Endodermal cell (in vitro differentiated cells): ENCODE results near the gene IMP4. TPM values are rescaled to one million over a fixed set of nuclear protein-coding genes. Genes with fewer than 3 reads are reported as not detected.

Source experiments
- DNase-seq: peaks from one replicate; pipeline ENCODE4 v3.0.0-alpha.2; 2017
- H3K27ac ChIP-seq: 2 replicates; pipeline ENCODE4 v1.5.1; 2013; ENCODE audit warnings: mild to moderate bottlenecking, low read depth, low read length, moderate library complexity
- H3K27me3 ChIP-seq: 2 replicates; pipeline ENCODE4 v1.6.1; 2013; ENCODE audit warnings: mild to moderate bottlenecking, low read length, moderate library complexity; ENCODE audit not compliant: insufficient read depth, control insufficient read depth, poor library complexity, severe bottlenecking
- H3K36me3 ChIP-seq: 2 replicates; pipeline ENCODE4 v1.7.0; 2013; ENCODE audit warnings: mild to moderate bottlenecking, low read length, moderate library complexity; ENCODE audit not compliant: control insufficient read depth, insufficient read depth
- H3K4me1 ChIP-seq: one replicate; pipeline ENCODE4 v1.7.0; 2013; ENCODE audit warnings: low read length; ENCODE audit not compliant: control insufficient read depth, insufficient read depth
- H3K4me3 ChIP-seq: 2 replicates; pipeline ENCODE4 v1.5.1; 2013; ENCODE audit warnings: mild to moderate bottlenecking, low read length, moderate library complexity
- H3K9ac ChIP-seq: 2 replicates; pipeline ENCODE4 v1.6.1; 2013; ENCODE audit warnings: mild to moderate bottlenecking, low read length, moderate library complexity; ENCODE audit not compliant: poor library complexity, severe bottlenecking; ENCODE audit errors: extremely low read depth
- H3K9me3 ChIP-seq: 2 replicates; pipeline ENCODE4 v1.6.1; 2013; ENCODE audit warnings: mild to moderate bottlenecking, low read length, moderate library complexity; ENCODE audit not compliant: control insufficient read depth
- H3K27ac Mint-ChIP-seq: 2 replicates; pipeline ENCODE4 v1.8.0; 2020; ENCODE audit warnings: mixed read lengths
- H3K27me3 Mint-ChIP-seq: 2 replicates; pipeline ENCODE4 v1.8.0; 2021; ENCODE audit warnings: mild to moderate bottlenecking, mixed read lengths; ENCODE audit not compliant: insufficient read depth
- H3K36me3 Mint-ChIP-seq: 2 replicates; pipeline ENCODE4 v1.8.0; 2020; ENCODE audit warnings: low read depth, mixed read lengths
- H3K4me1 Mint-ChIP-seq: 2 replicates; pipeline ENCODE4 v1.8.0; 2020; ENCODE audit warnings: mixed read lengths
- H3K4me3 Mint-ChIP-seq: 2 replicates; pipeline ENCODE4 v1.8.0; 2020; ENCODE audit warnings: mild to moderate bottlenecking, moderate library complexity, mixed read lengths
- H3K9me3 Mint-ChIP-seq: 2 replicates; pipeline ENCODE4 v1.8.0; 2020; ENCODE audit warnings: mild to moderate bottlenecking, mixed read lengths
- WGBS, 2 experiments: methylation state at CpG; one replicate each; pipeline versions ENCODE4 v1.1.5 to v1.1.7; 2013; ENCODE audit warnings: missing lambda C conversion rate in 2 of 2, mixed read lengths in 1 of 2; ENCODE audit not compliant: insufficient coverage in 1 of 2, insufficient read length in 1 of 2; 5-methylcytosine and 5-hydroxymethylcytosine counted together
- total RNA-seq, 2 donors: library from RNA; stranded (reverse); fragmentation: NEBNext Ultra II Directional in 1 of 2; extraction: Animal tissue kit (Norgen Biotek cat#: 25700) in 1 of 2; gene quantifications; 2 replicates in 1 of 2; 3 replicates in 1 of 2; pipeline ENCODE4 v1.2.1, GENCODE V29; 2021
- TF ChIP-seq, protein P1 (sequence below): fragments of 200-600 bp; sonication (generic); conservative IDR thresholded peaks from 2 replicates; pipeline ENCODE4 v1.5.0; 2021; ENCODE audit warnings: antibody characterized with exemption, mild to moderate bottlenecking

IMP4 gene
- total RNA-seq, 2 donors from 2014 or later: 47.1 to 55.1 TPM

DNA sequence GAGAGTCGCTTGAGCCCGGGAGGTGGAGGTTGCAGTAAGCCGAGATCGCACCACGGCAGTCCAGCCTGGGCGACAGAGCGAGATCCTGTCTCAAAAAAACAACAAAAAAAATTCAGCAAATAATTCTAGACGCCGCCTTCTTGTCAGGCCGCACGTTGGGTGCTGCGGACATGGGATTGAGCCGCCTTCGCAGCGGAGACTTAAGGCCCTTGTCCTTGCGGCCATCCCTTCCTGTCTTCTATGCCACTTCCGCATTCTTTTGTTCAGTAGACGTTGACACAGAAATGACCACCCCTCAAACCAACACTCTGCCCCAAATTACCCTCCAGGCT, 29.0 kb downstream of the IMP4 start:
- Mint-ChIP-seq H3K27me3 (peaks cover 3% of the 10 kb centered on the region), H3K9me3 (no peaks in the 10 kb centered on the region), H3K4me3 (peak overlapping the region; percentile 81), H3K27ac (peak overlapping the region; percentile 86), H3K4me1 (peaks cover 12% of the 10 kb centered on the region), H3K36me3 (peaks cover 25% of the 10 kb centered on the region)
- no peaks in the 10 kb centered on the region for H3K9me3 ChIP-seq
- no peak for DNase-seq
- H3K27me3 ChIP-seq: no peaks in the 10 kb centered on the region
- peaks cover 4% of the 10 kb centered on the region for H3K4me1 ChIP-seq
- peak overlapping the region; percentile 86 for H3K4me3 ChIP-seq
- no peak overlapping the region for H3K27ac ChIP-seq
- TF ChIP-seq, protein P1, sequence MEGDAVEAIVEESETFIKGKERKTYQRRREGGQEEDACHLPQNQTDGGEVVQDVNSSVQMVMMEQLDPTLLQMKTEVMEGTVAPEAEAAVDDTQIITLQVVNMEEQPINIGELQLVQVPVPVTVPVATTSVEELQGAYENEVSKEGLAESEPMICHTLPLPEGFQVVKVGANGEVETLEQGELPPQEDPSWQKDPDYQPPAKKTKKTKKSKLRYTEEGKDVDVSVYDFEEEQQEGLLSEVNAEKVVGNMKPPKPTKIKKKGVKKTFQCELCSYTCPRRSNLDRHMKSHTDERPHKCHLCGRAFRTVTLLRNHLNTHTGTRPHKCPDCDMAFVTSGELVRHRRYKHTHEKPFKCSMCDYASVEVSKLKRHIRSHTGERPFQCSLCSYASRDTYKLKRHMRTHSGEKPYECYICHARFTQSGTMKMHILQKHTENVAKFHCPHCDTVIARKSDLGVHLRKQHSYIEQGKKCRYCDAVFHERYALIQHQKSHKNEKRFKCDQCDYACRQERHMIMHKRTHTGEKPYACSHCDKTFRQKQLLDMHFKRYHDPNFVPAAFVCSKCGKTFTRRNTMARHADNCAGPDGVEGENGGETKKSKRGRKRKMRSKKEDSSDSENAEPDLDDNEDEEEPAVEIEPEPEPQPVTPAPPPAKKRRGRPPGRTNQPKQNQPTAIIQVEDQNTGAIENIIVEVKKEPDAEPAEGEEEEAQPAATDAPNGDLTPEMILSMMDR: no peak
- no peak overlapping the region for H3K9ac ChIP-seq
- WGBS, 2 experiments: 79 to 90% methylated on average over 15 to 18 of the region's 18 CpGs
- H3K36me3 ChIP-seq: no peaks in the 10 kb centered on the region

DNA sequence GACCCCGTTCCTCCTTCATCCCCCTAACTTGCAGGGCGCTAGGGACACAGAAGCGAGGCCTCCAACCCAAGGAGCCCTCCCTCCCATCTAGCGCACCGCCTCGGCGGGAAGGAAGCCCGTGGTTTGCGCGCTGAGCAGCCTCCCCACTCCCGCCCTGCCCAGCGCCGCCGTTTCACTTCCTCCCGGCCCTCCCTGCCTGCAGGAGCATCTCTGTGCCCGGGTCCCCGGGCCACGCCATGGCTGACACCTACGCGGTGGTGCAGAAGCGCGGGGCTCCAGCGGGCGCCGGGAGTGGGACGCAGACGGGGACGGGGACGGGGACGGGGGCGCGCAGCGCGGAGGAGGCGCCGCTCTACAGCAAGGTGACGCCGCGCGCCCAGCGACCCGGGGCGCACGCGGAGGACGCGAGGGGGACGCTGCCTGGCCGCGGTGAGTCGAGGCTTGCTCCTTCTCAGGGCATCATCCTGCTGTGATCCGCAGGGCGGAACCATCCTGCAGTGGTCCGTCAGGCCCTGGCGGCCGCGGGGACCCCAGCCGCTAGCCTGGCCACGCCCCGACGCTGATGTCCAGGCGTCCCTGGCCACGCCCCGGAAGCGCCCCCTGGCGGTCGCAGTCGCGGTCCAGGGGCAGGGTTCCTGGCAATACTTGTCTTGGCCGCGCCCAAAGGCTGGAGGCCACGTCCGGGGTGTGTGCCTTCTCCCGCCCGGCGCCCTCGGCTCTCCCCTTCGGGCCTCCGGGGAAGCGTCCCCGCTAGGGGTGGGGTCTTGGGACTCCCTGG, 29.5 kb downstream of the IMP4 start:
- H3K9me3 ChIP-seq: no peaks in the 10 kb centered on the region
- Mint-ChIP-seq H3K27ac (peak overlapping the region; percentile 86), H3K27me3 (peaks cover under 1% of the 10 kb centered on the region), H3K4me1 (peaks cover 12% of the 10 kb centered on the region), H3K9me3 (no peaks in the 10 kb centered on the region), H3K36me3 (peaks cover 25% of the 10 kb centered on the region), H3K4me3 (peak overlapping the region; percentile 81)
- peak overlapping the region; percentile 19 for H3K9ac ChIP-seq
- H3K4me3 ChIP-seq: peak overlapping the region; percentile 86
- no peaks in the 10 kb centered on the region for H3K27me3 ChIP-seq
- H3K36me3 ChIP-seq: no peaks in the 10 kb centered on the region
- peaks cover 4% of the 10 kb centered on the region for H3K4me1 ChIP-seq
- peak; percentile 98 for DNase-seq
- WGBS, 2 experiments: 0 to 2% methylated on average over 35 to 81 of the region's 81 CpGs
- H3K27ac ChIP-seq: no peak overlapping the region
- TF ChIP-seq, protein P1: peak; percentile 100

DNA sequence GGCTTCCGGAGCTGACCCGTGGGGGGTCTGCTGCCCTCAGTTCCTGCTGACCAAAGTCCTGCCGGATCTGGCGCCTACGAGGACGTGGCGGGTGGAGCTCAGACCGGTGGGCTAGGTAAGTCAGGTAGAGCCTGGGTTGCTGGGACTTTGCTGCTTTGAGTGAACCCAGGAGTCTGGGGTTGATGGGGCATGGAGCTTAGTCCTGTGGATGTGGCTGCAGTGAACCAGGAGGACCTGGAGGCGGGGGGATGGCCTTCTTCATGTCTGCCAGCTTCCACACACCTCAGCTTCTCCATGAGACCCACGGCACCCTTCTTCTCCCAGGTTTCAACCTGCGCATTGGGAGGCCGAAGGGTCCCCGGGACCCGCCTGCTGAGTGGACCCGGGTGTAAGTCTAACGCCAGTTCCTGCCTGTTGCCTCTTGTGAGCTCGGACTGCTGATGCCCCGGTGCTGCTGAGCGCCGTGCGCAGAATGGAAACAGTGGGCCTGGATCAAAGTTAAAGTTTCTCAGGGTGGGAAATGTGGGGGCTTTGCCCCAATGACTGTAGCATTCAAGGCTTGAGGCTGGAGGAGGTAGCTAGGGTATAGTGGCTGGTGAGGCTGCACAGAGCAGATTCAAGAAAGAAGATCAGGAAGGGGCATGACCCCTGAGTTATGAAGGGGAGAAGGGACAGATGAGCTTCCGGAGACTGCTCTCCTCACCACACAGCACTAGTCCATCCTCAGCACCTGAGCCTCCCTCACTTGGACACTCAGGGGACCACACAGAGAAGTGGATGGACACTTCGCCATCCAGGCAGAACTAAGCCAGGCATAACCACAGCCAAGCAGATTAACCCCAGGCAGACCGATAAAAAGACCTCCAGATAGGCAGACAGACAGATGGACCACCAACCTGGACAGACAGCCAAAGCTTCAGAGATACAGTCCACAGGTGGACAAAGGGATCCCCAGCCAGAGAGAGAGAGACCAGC, 30.4 kb downstream of the IMP4 start:
- H3K9ac ChIP-seq: peak overlapping the region; percentile 19
- H3K4me3 Mint-ChIP-seq: peak overlapping the region; percentile 81
- no peaks in the 10 kb centered on the region for H3K9me3 Mint-ChIP-seq
- WGBS, 2 experiments: 65 to 94% methylated on average over 12 to 24 of the region's 24 CpGs
- H3K4me1 Mint-ChIP-seq: peaks cover 15% of the 10 kb centered on the region
- H3K27me3 Mint-ChIP-seq: no peaks in the 10 kb centered on the region
- H3K27ac Mint-ChIP-seq: peak overlapping the region; percentile 55
- peaks cover 9% of the 10 kb centered on the region for H3K4me1 ChIP-seq
- H3K36me3 Mint-ChIP-seq: peaks cover 25% of the 10 kb centered on the region
- no peaks in the 10 kb centered on the region for H3K9me3 ChIP-seq
- no peaks in the 10 kb centered on the region for H3K36me3 ChIP-seq
- H3K27me3 ChIP-seq: no peaks in the 10 kb centered on the region
- DNase-seq: no peak
- TF ChIP-seq, protein P1: peak; percentile 5
- peak overlapping the region; percentile 86 for H3K4me3 ChIP-seq
- no peak overlapping the region for H3K27ac ChIP-seq
